ENCODE data around the gene ZNF616. TPM values are rescaled to one million over a fixed set of nuclear protein-coding genes. Genes with fewer than 3 reads are reported as not detected.

ZNF616 gene
- total RNA-seq (2022) (9.5 and 13.5 TPM in 2 replicates), Bru-seq, nascent RNA (percentile 61 among the genes with signal in this experiment), BruChase-seq, experiment 1, labeled RNA remaining after a 6-hour chase (percentile 69 among the genes with signal in this experiment), BruChase-seq, experiment 2, labeled RNA remaining after a 2-hour chase (percentile 77 among the genes with signal in this experiment)
- long read RNA-seq, full-length matches to known transcripts: 11 of 15 reads
- long read RNA-seq, partial matches to known transcripts: 0 of 15 reads
- long read RNA-seq, other reads (novel, unspliced or antisense): 4 of 15 reads

GRCh38 chr19:52139252-52140031 is at the start of gene ZNF616:
TSS of gene ZNF616 (minus strand) at chr19:52139938. CDS start at chr19:52130512, 9,426 bp downstream.
- Mint-ChIP-seq H3K27ac (ENCODE audit: low read depth, unreplicated experiment) (peak within 1 kb of the TSS; percentile 82), H3K27me3 (ENCODE audit: insufficient read depth, unreplicated experiment) (no peaks in the 10 kb centered on the region), H3K4me1 (ENCODE audit: insufficient read depth, unreplicated experiment) (peaks cover 11% of the 10 kb centered on the region), H3K4me3 (ENCODE audit: unreplicated experiment) (peak within 1 kb of the TSS; percentile 95), H3K9me3 (ENCODE audit: unreplicated experiment) (peaks cover 15% of the 10 kb centered on the region), H3K36me3 (ENCODE audit: insufficient read depth, unreplicated experiment) (peaks cover 13% of the 10 kb centered on the region)
- TF ChIP-seq CTCF (IDR thresholded peaks at IDR 0.05; ENCODE audit: unreplicated experiment): peak; percentile 60
- DNase-seq (ENCODE audit: unreplicated experiment): peak; percentile 96
- BruUV-seq (replicated peaks): TSS peak; percentile 83
- CTCF ChIA-PET: interaction anchor here (0.6 to 2.7 kb wide), 15 partner anchors 9 to 1991 kb away, joined by 3 to 23 read pairs (median 4); partner anchors contain the start of genes PPP2R1A and ZNF836
- intact Hi-C loops (cut with micrococcal nuclease): loop anchor here (1.0 to 5.0 kb wide), 4 partner anchors 50 to 608 kb away; partner anchors contain the start of gene ZNF350
- POLR2A ChIA-PET: interaction anchor here (0.6 to 4.1 kb wide), 22 partner anchors 12 to 1257 kb away, joined by 3 to 60 read pairs (median 4); partner anchors contain the start of genes PPP2R1A, ZNF432, ZNF614 and ZNF836

- Mint-ChIP-seq H3K27ac (ENCODE audit: low read depth, unreplicated experiment) (peak overlapping the region; percentile 100), H3K36me3 (ENCODE audit: insufficient read depth, unreplicated experiment) (peaks cover 11% of the 10 kb centered on the region), H3K9me3 (ENCODE audit: unreplicated experiment) (no peaks in the 10 kb centered on the region), H3K27me3 (ENCODE audit: insufficient read depth, unreplicated experiment) (no peaks in the 10 kb centered on the region), H3K4me3 (ENCODE audit: unreplicated experiment) (peak overlapping the region; percentile 97), H3K4me1 (ENCODE audit: insufficient read depth, unreplicated experiment) (peaks cover 21% of the 10 kb centered on the region)
- ChIA-PET POLR2A (interaction anchor here (0.6 to 3.4 kb wide), 29 partner anchors 10 to 501 kb away, joined by 3 to 60 read pairs (median 4); partner anchors contain the start of genes ZNF432, ZNF614, ZNF615 and ZNF616), CTCF (interaction anchor here (0.6 to 1.5 kb wide), 8 partner anchors 11 to 50 kb away, joined by 3 to 8 read pairs (median 3); no protein-coding TSS in a partner anchor)
- no peak for TF ChIP-seq CTCF (IDR thresholded peaks at IDR 0.05; ENCODE audit: unreplicated experiment)
- intact Hi-C loops (cut with micrococcal nuclease): loop anchor here (1.0 kb wide), 1 partner anchor 49 kb away; no protein-coding TSS in a partner anchor
- no peak for DNase-seq (ENCODE audit: unreplicated experiment)
- BruUV-seq (replicated peaks): TSS peak; percentile 87
These were observed 49.3 kb upstream of the ZNF616 start for GRCh38 chr19:52188822-52189734.

GRCh38 chr19:52187407-52187806 is 47.7 kb upstream of the ZNF616 start:
- H3K36me3 Mint-ChIP-seq (ENCODE audit: insufficient read depth, unreplicated experiment): no peaks in the 10 kb centered on the region
- H3K9me3 Mint-ChIP-seq (ENCODE audit: unreplicated experiment): no peaks in the 10 kb centered on the region
- ChIA-PET POLR2A (interaction anchor here (1.5 to 3.4 kb wide), 2 partner anchors 15 to 48 kb away, joined by 10 to 43 read pairs; partner anchors contain the start of genes ZNF616 and ZNF836), CTCF (interaction anchor here (0.6 to 1.0 kb wide), 3 partner anchors 17 to 1768 kb away, joined by 3 read pairs; no protein-coding TSS in a partner anchor)
- no peak overlapping the region for H3K27ac Mint-ChIP-seq (ENCODE audit: low read depth, unreplicated experiment)
- intact Hi-C loops (cut with micrococcal nuclease): no loop called here
- H3K4me1 Mint-ChIP-seq (ENCODE audit: insufficient read depth, unreplicated experiment): peaks cover 18% of the 10 kb centered on the region
- no peak overlapping the region for H3K4me3 Mint-ChIP-seq (ENCODE audit: unreplicated experiment)
- TF ChIP-seq CTCF (IDR thresholded peaks at IDR 0.05; ENCODE audit: unreplicated experiment): no peak
- BruUV-seq (replicated peaks): no TSS peak
- no peaks in the 10 kb centered on the region for H3K27me3 Mint-ChIP-seq (ENCODE audit: insufficient read depth, unreplicated experiment)
- no peak for DNase-seq (ENCODE audit: unreplicated experiment)
